HG02884 (cell line): Measurements from ENCODE around the gene DUSP16.

ENCODE experiments used
- ATAC-seq: cut with Tn5 transposase; IDR thresholded peaks from one replicate; pipeline ENCODE4 v1.9.1; 2021; ENCODE audit warnings: mild to moderate bottlenecking, moderate library complexity; ENCODE audit not compliant: unreplicated experiment

The DUSP16 gene

DNA sequence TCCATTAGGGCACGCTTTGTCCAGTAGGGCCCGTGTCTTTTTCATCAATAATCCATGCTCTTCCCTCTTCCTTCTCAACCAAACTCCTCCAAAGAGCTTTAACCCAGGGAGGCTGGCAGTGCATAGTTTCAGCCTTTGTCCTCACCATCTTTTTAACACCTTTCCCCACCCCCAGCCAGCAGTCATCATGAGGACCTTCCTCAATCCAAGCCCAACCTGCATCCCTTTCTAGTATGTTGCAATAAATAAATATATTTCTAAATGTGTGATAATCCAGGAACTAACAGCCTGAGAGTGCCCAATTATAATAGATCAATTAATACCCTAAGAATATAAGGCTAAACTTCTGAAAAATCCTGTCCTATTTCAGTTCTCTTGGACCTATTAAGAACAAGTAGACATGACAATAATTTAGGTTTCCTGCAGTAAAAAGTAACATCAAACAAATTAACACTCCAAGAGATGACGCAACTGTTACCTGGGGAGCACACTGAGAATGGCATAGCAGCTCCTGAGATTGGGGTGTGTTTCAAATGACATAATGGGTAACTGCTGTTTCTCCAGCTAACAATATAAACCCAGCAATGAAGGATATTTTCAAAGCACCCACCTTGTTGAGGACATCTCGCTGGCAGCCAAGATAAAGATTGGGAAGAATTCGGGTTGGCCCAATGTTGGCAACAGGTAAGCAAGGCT is 62.6 kb downstream of the DUSP16 start:
- ATAC-seq: no peak

DNA sequence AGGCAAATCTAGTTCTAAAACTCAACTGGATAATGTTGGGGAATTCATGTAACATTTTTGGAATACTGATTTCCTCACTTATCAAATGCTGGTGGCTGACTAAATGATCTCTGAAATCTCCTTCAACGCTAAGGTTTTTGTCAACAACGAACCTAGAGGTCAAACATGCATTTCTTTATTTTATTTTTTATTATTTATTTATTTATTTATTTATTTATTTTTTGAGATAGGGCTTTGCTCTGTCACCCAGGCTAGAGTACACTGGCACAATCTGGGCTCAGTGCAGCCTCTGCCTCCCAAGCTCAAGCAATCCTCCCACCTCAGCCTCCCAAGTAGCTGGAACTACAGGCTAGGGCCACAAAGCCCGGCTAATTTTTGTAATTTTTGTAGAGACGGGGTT is 64.5 kb downstream of the DUSP16 start:
- no peak for ATAC-seq

DNA sequence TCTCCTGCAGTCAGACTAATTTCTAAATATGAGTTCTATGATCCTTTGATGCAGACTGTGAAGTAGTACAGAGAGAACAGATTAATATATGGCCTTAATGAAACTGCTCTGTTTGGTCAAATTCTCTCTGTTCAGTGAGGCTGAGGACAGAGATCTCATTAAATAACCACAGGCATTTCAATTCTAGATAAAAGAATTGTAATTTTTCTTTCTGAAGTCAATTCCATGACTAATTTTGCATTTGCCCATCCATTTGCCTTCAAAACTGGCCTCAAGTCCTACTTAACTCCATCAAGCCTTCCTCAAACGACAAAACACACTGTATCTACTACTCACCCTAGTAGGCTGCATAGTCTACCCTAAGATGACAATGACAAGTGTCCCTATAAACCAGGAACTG is 67.1 kb downstream of the DUSP16 start:
- no peak for ATAC-seq

DNA sequence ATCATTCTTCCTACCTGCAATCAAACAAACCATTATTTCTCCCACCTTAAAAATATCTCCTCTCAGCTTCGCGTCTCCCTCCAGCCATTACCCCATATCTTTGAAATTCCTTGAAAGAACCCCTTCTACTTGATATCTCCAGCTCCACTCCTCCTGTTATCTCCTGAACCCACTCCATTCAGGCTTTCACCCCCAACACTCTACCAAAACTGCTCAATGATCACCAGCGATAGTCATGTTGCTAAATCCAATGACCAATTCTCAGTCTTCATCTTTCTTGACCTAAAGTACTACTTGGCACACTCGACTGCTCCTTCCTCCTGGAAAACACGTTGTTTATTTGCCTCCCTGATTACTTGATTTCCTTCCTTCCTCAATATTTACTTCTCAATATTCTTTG is 70.1 kb downstream of the DUSP16 start:
- no peak for ATAC-seq

DNA sequence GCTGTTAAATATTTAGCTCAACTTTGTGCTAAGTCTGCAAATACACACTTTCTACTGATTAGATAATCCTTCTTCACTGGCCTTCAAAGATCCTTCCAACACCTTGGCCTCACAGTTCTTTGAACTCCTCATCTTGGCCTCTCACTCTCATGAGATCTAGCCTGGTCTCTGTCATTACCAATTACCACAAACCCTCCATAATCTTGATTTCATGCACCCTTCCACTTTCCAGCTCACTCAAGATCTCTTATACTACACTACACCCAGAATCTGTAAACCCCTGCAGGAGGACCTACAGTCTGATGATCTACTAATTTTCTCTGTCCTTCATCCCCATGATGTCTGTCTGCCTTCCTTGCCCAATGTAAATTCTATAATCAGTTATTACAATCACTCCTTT is 71.1 kb downstream of the DUSP16 start:
- no peak for ATAC-seq

DNA sequence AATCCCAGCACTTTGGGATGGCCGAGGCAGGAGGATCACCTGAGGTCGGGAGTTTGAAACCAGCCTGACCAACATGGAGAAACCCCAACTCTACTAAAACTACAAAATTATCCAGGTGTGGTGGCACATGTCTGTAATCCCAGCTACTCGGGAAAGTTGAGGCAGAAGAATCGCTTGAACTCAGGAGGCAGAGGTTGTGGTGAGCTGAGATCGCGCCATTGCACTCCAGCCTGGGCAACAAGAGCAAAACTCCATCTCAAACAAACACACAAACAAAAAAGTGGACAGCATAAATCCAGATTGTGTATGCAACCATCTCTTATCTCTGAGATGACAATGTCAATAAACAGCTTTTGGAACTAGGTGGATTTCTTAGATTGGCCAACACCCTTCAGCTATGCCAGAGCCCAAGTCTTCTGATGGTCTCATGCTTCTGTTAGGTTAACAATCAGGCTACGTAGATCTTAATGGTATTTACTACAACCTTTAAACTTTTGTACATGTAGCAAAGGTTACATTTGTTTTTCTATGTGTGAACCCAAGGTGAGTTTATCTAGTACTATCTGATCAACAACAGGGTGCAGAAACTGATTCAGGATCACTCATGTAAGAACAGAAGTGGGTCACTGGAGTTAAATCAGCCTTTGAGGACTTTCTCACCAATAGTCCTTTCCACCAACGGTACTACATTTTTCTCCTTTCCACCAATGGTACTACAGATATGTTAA is 73.7 kb downstream of the DUSP16 start:
- ATAC-seq: no peak

DNA sequence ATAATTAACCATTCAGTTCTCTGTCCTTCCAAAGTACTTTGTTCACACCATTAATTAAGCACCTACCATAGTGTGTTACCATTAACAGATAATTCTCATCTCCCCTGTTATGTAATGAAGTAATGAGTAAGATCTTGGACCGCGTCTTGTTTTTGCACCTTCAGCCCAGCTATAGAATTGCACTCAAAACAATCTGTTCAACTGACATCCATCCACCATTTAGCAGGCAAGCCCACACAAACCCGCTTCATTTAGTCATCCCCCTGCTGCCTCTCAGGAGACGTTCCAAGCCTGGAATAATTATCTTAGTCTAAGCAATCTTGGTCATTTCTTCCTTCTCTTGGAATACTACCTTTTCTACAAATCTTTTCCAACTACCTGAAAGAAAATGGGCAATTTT is 74.4 kb downstream of the DUSP16 start:
- ATAC-seq: no peak

DNA sequence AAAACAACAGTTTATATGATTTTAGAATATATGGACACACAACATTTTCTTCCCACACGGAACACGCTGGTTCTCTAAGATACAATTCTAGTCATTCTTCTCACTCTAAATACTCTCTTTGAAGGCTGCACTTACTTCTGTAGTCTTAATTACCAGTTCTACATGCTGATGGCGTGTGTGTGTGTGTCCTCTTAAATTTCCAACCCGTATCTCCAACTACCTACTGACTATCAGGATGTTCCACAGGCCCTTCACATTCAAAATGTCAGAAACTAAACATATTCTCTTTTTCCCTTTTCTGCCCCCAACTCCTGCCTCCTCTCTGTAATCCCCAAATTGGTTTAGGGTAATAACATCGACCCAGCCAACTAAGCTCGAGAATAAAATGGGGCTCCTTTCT is 75.2 kb downstream of the DUSP16 start:
- ATAC-seq: no peak

DNA sequence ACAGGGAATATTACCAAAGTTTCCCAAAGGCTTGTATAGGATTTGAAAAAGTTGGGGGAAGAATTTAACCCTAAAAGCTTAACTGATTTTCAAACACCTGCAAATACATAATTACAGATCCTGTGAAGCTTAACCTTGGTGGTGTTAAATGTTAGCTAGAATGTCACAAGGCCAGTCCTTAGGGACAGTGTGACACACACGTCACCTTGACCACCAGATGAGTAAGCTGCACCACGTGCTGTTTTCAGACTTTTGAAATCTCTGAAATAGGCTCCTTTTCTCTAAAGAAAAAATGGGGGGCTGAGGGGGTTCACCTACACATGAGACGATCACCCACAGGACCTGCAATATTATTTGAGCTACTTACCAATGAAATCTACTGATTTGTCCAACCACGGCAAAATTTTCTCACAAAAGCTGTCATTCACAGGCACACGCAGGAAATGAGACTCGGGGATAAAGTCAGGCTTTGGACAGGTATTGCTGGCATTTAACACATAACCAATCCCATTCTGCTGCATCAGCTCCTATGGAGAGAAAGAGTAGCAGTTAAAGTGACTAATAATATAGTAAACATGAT is 75.9 kb downstream of the DUSP16 start:
- ATAC-seq: no peak

DNA sequence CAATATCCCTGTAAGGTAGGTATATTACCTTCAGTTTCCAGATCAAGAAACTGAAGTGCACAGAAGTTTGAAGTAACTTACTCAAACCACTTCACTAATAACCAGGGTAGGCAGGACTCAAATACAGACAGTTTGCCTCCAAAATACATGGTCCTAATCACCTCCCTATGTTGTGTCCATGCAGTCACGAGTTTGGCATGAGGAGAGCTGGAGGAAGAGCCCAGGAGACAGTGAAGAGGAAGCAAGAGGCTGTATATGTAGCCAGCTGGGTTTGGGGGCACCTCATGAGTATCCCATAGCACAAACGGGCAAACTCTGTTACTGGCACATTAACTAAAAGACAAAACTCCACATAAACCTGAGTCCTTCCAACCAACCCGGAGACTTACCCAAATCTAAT is 79.2 kb downstream of the DUSP16 start:
- ATAC-seq: no peak

DNA sequence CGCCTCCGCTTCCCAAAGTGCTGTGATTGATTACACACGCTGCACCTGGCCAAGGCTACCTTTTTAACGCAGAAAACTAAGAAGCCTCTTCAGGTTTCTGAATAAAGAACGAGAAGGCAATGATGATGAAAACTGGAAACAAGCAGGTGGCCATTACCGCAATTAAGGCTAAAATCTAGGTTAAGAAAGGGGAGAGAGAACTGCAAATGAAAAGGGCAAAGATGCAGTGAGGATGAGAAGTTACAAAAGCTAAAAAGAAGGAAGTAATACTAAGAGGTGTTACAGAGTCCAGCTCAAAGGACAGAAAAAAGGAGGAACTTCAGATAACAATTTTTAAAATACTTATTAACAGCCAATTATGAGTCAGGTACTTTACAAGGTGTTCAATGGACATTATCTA is 79.7 kb downstream of the DUSP16 start:
- no peak for ATAC-seq

DNA sequence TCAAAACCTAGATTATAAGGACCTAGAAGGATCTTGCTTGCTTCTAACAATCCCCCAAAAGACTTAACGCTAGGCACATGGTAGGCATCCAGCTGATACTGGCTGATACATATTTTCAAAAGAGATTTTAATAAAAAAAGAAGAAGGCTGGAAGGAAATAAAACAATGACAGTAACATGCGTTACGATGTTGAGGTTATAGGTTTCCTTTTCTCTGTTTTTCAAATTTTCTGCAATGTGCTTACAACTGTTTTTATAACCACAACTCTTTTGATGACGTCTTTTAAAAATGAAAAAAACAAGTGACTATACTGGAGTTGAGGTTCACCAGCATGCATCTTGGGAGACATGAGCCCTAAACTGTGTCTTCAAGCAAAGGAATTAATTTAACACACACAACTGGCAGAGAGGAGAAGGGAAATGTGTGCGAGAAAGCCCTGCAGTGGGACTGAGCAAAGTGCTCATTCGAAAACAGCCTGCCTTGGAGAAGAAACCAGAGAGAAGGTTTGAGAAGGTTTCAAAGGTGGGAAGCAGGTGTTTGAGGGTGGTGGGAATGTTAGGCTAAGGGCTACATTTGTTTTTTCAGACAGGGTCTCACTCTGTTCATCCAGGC is 80.4 kb downstream of the DUSP16 start:
- no peak for ATAC-seq

DNA sequence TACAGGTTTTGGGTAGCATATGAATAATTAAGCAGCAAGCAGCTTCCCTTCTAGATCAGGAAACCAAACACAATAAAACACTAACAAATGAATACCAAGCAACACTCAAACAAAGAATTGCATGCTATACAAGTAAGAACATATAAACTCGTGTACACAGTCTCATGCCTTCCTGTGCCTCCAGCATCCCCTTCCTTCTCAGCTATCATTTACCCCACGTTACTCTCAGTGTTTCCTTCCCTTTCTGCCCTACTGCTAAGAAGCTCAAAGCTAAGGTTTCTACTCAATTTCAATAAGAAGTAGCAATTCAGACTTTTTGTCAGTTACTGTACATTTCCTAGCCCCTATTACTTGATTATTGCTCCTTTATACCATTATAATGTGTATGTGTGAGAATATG is 81.0 kb downstream of the DUSP16 start:
- no peak for ATAC-seq

DNA sequence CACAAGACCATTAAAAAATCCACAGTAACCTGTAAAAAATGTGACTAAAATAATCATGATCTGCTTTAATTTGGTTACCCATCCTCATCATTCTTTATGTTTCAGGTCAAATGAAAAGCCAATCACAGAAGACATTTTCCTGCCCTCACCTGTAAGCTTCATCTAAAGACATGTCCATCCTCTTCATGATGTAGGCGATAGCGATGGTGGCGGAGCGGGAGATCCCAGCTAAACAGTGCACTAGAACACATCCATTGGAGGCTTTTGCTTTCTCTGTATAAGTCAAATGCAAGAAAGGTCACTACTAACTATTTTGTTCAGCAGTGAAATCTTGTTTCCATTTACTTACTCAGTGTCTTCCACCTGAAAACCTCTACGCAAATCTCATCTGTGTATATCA is 82.6 kb downstream of the DUSP16 start:
- no peak for ATAC-seq

DNA sequence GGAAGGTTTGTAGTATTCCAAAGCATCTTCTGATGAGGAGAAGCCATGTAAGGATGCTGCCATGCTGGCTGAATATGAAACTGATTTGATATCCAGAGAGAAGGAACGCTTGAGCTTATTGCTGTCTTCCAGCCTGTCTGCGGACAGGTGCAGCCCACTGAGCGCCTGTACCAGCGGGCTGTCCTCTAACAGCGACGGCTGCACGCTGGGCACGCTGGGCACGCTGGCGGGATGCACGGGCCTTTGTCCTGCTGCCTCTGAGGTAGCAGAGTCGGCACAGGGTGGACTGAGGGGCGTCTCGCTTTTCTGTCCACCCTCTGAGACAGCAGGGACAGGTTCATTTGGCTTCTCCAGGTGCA is 85.2 kb downstream of the DUSP16 start:
- ATAC-seq: no peak

DNA sequence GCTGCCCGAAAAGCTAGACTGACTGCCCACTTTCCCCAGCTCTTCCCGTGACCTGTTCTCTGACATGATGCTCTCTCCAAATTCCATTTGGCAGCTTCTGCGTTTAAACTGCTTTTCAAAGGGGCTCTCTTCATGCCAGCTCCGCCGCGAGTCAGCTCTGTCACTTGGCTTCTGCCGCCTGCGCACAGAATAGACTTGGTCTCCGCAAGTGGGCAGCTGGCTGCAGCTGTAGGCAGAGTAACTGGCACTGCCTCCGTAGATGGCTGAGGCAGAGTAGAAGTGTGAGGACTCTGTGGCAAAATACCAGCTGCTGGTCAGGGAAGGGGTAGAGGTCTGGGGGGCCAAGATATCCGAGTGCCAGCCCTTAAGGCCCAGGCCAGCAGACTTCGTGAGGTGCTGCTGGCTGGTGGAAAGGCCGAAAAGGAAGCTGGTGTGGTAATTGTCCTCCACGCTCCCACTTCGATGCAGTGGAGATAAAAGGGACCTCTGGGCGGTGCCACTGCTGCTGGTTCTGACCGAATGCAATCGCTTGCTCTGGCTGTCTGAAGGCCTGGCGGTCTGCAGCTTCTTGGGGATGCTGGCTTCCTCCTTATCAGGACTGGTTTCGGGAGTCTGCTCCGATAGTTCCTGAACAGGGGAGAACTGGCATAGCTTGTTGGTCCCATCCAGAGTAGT is 85.7 kb downstream of the DUSP16 start:
- ATAC-seq: no peak

DNA sequence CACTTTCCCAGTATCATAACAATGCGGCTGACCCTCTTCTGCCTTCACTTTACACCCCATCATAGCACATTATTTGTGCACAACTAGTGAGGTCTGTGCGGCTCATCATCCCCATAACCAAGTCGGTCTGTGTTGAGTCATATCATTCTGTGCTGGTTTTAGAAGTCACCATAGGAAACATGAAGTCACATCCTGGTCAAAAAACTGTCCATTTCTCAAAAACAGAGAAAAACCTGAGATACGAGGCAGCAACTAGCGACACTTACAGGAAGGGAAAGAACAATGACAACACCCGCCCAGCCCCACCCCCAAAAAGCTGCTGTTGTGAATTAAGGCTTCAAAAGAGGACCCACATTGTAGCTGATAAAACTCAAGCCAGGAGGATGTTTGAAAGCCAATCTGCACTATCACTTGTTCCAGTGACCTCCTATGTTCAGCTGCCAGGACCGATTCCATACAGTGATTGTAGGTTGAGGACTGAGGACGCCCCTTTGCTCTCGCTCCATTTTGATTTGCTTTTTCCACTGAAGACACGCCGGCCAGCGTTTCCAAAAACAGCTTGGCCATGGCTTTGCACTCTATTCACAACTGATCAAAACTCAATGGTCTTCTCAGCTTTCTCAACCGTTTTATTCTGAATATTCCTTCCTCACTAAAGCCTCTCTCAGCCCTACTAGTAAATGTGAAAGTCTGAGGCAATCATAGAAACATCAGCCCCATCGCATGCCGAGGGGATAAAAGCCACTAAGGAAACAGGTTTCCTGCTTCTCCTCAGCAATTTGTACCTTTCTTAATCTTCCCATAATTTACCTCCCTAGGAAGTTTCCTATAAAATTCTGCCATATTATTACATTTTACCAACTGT is 87.5 kb downstream of the DUSP16 start:
- ATAC-seq: peak; percentile 96

DNA sequence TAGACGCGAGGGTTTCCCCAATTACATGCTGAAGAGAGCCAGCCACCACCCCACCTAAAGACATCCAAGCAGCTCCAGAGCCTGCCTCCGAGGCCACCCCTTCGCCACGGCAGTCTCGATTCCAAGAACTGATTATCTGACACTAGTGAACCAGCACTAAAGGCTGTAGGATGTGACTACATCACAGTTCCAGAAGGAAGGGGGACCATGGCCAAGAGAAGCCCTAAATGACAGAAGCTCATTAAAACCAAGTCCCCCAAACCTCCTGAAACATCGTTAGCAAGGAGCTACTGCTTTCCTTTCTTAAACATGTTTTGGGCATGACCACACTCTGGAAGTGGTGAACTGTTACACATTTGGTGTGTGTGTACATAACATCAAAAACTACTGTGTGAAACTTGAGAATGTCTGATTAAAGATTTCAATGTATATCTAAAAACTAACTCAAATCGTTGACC is 88.2 kb downstream of the DUSP16 start:
- peak; percentile 15 for ATAC-seq

DNA sequence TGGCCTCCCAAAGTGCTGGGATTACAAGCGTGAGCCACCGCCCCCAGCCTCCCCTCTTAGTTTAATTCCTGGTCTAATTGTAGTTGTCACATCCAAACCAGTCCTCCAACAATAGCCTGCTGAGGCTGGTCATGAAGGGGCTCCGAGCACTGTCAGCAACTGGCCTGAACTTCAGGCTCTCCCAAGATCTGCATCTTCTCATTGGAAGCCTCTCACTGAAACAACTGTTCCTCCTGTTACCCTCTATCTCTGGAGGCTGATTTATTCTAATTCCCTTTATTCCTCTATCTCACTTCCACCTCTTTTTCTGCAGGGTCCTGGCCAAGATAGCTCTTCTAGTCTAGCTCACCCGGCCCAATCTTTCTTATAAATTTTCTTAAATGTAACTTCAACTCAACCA is 89.4 kb downstream of the DUSP16 start:
- no peak for ATAC-seq
